SK-N-SH treated with all-trans-retinoic acid at 6 μM for 48 hours (cell line): Measurements from ENCODE around the gene MTMR10.

ENCODE experiments used
- ATAC-seq: fragments of 200-7000 bp; cut with Tn5 transposase; 3 replicates; pipeline ENCODE4 v1.9.1; 2020; ENCODE audit warnings: mild to moderate bottlenecking, moderate library complexity
- ARNTL ChIP-seq: fragments of 450-650 bp; formaldehyde crosslinking; IDR thresholded peaks from 2 replicates; pipeline ENCODE4 v1.5.0; 2020; ENCODE audit warnings: low read depth, mild to moderate bottlenecking, moderate library complexity, borderline replicate concordance
- BACH2 ChIP-seq: fragments of 250-450 bp; sonication (Bioruptor Pico); IDR thresholded peaks from 2 replicates; pipeline ENCODE4 v1.9.0; 2021; ENCODE audit warnings: mild to moderate bottlenecking, borderline replicate concordance
- CSDC2 ChIP-seq: fragments of 250-450 bp; sonication (Bioruptor Pico); IDR thresholded peaks from 2 replicates; pipeline ENCODE4 v1.5.0; 2020; ENCODE audit warnings: mild to moderate bottlenecking, moderate library complexity
- ESRRG ChIP-seq: fragments of 250-450 bp; sonication (Bioruptor Pico); IDR thresholded peaks from 2 replicates; pipeline ENCODE4 v1.6.1; 2021; ENCODE audit warnings: mild to moderate bottlenecking
- GLIS3 ChIP-seq: fragments of 250-450 bp; sonication (Bioruptor Pico); IDR thresholded peaks from 2 replicates; pipeline ENCODE4 v1.5.0; 2020; ENCODE audit warnings: mild to moderate bottlenecking, moderate library complexity
- ISL1 ChIP-seq: fragments of 250-450 bp; sonication (Bioruptor Pico); IDR thresholded peaks from 2 replicates; pipeline ENCODE4 v2.1.2; 2022; ENCODE audit warnings: mild to moderate bottlenecking, moderate library complexity
- OSR1 ChIP-seq: fragments of 250-450 bp; sonication (Bioruptor Pico); IDR thresholded peaks from 2 replicates; pipeline ENCODE4 v1.8.0; 2022; ENCODE audit warnings: moderate library complexity, mild to moderate bottlenecking, inconsistent platforms
- PPARA ChIP-seq: fragments of 250-450 bp; sonication (Bioruptor Pico); IDR thresholded peaks from 2 replicates; pipeline ENCODE4 v1.5.0; 2020; ENCODE audit warnings: mild to moderate bottlenecking, borderline replicate concordance
- RARB ChIP-seq: fragments of 250-450 bp; sonication (Bioruptor Pico); IDR thresholded peaks from 2 replicates; pipeline ENCODE4 v1.8.0; 2021; ENCODE audit warnings: mild to moderate bottlenecking, moderate library complexity
- SNAI2 ChIP-seq: fragments of 250-450 bp; sonication (Bioruptor Pico); IDR thresholded peaks from 2 replicates; pipeline ENCODE4 v1.5.0; 2020; ENCODE audit warnings: mild to moderate bottlenecking, moderate library complexity
- TCF4 ChIP-seq: fragments of 250-450 bp; sonication (Bioruptor Pico); IDR thresholded peaks from 2 replicates; pipeline ENCODE4 v1.8.0; 2021; ENCODE audit warnings: mild to moderate bottlenecking, moderate library complexity, borderline replicate concordance
- TOX ChIP-seq: fragments of 250-450 bp; sonication (Bioruptor Pico); IDR thresholded peaks from 2 replicates; pipeline ENCODE4 v1.8.0; 2021; ENCODE audit warnings: mild to moderate bottlenecking, moderate library complexity, borderline replicate concordance
- TSHZ2 ChIP-seq: fragments of 250-450 bp; sonication (Bioruptor Pico); IDR thresholded peaks from 2 replicates; pipeline ENCODE4 v1.5.0; 2020; ENCODE audit warnings: mild to moderate bottlenecking, moderate library complexity
- ZC3H10 ChIP-seq: fragments of 250-450 bp; sonication (Bioruptor Pico); IDR thresholded peaks from 2 replicates; pipeline ENCODE4 v1.5.1; 2021; ENCODE audit warnings: mild to moderate bottlenecking, moderate library complexity
- ZFP30 ChIP-seq: fragments of 450-650 bp; formaldehyde crosslinking; IDR thresholded peaks from 2 replicates; pipeline ENCODE4 v1.5.0; 2022; ENCODE audit warnings: mild to moderate bottlenecking, moderate library complexity
- ZNF565 ChIP-seq: fragments of 450-650 bp; formaldehyde crosslinking; conservative IDR thresholded peaks from 2 replicates; pipeline ENCODE4 v1.5.0; 2020; ENCODE audit warnings: low read depth, mild to moderate bottlenecking, moderate library complexity
- ZNF70 ChIP-seq: fragments of 450-650 bp; formaldehyde crosslinking; IDR thresholded peaks from 2 replicates; pipeline ENCODE4 v1.5.0; 2020; ENCODE audit warnings: mild to moderate bottlenecking, moderate library complexity
- ZNF8 ChIP-seq: fragments of 450-650 bp; formaldehyde crosslinking; IDR thresholded peaks from 2 replicates; pipeline ENCODE4 v1.5.0; 2020; ENCODE audit warnings: mild to moderate bottlenecking, moderate library complexity
- TF ChIP-seq, protein P1 (sequence below): fragments of 250-450 bp; sonication (Bioruptor Pico); IDR thresholded peaks from 2 replicates; pipeline ENCODE4 v1.8.0; 2021; ENCODE audit warnings: low read depth, mild to moderate bottlenecking, moderate library complexity, borderline replicate concordance
- TF ChIP-seq, protein P2 (sequence below): fragments of 250-450 bp; sonication (Bioruptor Pico); IDR thresholded peaks from 2 replicates; pipeline ENCODE4 v1.5.1; 2021; ENCODE audit warnings: mild to moderate bottlenecking, moderate library complexity
- TF ChIP-seq, protein P3 (sequence below): fragments of 250-450 bp; sonication (Bioruptor Pico); IDR thresholded peaks from 2 replicates; pipeline ENCODE4 v1.5.1; 2020; ENCODE audit warnings: low read depth, mild to moderate bottlenecking, moderate library complexity

Gene MTMR10

GRCh38 chr15:30954674-30955073, 36.8 kb downstream of the MTMR10 start:
- TF ChIP-seq ZNF70 (CRISPR knock-in tag) (no peak), ZNF565 (CRISPR knock-in tag) (no peak), PPARA (no peak), ZFP30 (CRISPR knock-in tag) (no peak), GLIS3 (CRISPR knock-in tag) (no peak), CSDC2 (CRISPR knock-in tag) (no peak), ZNF8 (CRISPR knock-in tag) (no peak), SNAI2 (CRISPR knock-in tag) (no peak), TOX (no peak), RARB (CRISPR knock-in tag) (no peak), ZC3H10 (no peak), ISL1 (CRISPR knock-in tag) (no peak), TSHZ2 (CRISPR knock-in tag) (no peak)
- TF ChIP-seq, protein P1, sequence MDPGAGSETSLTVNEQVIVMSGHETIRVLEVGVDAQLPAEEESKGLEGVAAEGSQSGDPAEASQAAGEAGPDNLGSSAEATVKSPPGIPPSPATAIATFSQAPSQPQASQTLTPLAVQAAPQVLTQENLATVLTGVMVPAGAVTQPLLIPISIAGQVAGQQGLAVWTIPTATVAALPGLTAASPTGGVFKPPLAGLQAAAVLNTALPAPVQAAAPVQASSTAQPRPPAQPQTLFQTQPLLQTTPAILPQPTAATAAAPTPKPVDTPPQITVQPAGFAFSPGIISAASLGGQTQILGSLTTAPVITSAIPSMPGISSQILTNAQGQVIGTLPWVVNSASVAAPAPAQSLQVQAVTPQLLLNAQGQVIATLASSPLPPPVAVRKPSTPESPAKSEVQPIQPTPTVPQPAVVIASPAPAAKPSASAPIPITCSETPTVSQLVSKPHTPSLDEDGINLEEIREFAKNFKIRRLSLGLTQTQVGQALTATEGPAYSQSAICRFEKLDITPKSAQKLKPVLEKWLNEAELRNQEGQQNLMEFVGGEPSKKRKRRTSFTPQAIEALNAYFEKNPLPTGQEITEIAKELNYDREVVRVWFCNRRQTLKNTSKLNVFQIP (CRISPR knock-in tag) = no peak
- TF ChIP-seq, protein P2, sequence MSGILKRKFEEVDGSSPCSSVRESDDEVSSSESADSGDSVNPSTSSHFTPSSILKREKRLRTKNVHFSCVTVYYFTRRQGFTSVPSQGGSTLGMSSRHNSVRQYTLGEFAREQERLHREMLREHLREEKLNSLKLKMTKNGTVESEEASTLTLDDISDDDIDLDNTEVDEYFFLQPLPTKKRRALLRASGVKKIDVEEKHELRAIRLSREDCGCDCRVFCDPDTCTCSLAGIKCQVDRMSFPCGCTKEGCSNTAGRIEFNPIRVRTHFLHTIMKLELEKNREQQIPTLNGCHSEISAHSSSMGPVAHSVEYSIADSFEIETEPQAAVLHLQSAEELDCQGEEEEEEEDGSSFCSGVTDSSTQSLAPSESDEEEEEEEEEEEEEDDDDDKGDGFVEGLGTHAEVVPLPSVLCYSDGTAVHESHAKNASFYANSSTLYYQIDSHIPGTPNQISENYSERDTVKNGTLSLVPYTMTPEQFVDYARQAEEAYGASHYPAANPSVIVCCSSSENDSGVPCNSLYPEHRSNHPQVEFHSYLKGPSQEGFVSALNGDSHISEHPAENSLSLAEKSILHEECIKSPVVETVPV (CRISPR knock-in tag) = no peak
- ATAC-seq = no peak

GRCh38 chr15:30953731-30954378, 37.6 kb downstream of the MTMR10 start:
- ATAC-seq = peak; percentile 85
- no peak for TF ChIP-seq ISL1 (CRISPR knock-in tag)
- TF ChIP-seq ZNF565 (CRISPR knock-in tag) = no peak
- no peak for TF ChIP-seq TCF4 (CRISPR knock-in tag)
- no peak for TF ChIP-seq ARNTL (CRISPR knock-in tag)
- TF ChIP-seq ZNF70 (CRISPR knock-in tag) = no peak
- TF ChIP-seq SNAI2 (CRISPR knock-in tag) = no peak
- TF ChIP-seq BACH2 = no peak
- no peak for TF ChIP-seq RARB (CRISPR knock-in tag)
- TF ChIP-seq, protein P3, sequence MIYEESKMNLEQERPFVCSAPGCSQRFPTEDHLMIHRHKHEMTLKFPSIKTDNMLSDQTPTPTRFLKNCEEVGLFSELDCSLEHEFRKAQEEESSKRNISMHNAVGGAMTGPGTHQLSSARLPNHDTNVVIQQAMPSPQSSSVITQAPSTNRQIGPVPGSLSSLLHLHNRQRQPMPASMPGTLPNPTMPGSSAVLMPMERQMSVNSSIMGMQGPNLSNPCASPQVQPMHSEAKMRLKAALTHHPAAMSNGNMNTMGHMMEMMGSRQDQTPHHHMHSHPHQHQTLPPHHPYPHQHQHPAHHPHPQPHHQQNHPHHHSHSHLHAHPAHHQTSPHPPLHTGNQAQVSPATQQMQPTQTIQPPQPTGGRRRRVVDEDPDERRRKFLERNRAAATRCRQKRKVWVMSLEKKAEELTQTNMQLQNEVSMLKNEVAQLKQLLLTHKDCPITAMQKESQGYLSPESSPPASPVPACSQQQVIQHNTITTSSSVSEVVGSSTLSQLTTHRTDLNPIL (CRISPR knock-in tag) = no peak
- TF ChIP-seq, protein P1 (CRISPR knock-in tag) = no peak

DNA sequence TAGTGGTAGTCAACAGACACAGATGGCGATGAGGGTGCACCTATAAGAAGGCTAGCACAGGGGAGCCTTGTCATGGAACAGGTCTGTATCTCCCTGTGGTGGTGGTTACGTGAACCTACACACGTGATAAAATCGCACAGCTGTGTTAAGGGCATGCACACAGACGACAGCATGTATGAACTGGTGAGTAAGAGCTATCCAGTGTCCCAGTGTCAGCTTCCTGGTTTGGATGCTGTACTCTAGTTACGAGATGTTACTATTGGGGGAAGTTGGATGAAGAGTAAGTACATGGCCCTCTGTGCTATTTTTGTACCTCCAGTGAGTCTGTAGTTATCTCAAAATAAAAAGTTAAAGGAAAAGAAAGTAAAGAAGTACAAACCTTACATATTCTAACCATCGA, 38.2 kb downstream of the MTMR10 start:
- ATAC-seq = no peak
- TF ChIP-seq ZNF8 (CRISPR knock-in tag) (no peak), ISL1 (CRISPR knock-in tag) (no peak), ESRRG (no peak), ZC3H10 (no peak), RARB (CRISPR knock-in tag) (no peak), TCF4 (CRISPR knock-in tag) (no peak), ZFP30 (CRISPR knock-in tag) (no peak), ZNF565 (CRISPR knock-in tag) (no peak), OSR1 (CRISPR knock-in tag) (no peak), TSHZ2 (CRISPR knock-in tag) (no peak), ZNF70 (CRISPR knock-in tag) (no peak), BACH2 (no peak)
- TF ChIP-seq, protein P1 (CRISPR knock-in tag) = no peak
- TF ChIP-seq, protein P2 (CRISPR knock-in tag) = no peak
